H1 (cell line): ENCODE measurements around the gene LDLRAD4. TPM values are rescaled to one million over a fixed set of nuclear protein-coding genes. Genes with fewer than 3 reads are reported as not detected.

Experiments
- ATF3 ChIP-seq: IDR thresholded peaks from 2 replicates; pipeline ENCODE4 v1.6.1; 2011; ENCODE audit warnings: low read depth, mild to moderate bottlenecking, low read length; ENCODE audit not compliant: insufficient read depth
- RBBP5 ChIP-seq: IDR thresholded peaks from 2 replicates; pipeline ENCODE4 v1.7.1; 2012; ENCODE audit warnings: low read depth, mild to moderate bottlenecking, inconsistent platforms, low read length, moderate library complexity, borderline replicate concordance
- polyA plus RNA-seq, 7 experiments: library from polyadenylated mRNA; depleted of rRNA in 3 of 7; stranded (reverse) in 5 of 7; unstranded in 2 of 7; fragments of >200 nt in 5 of 7; fragments of 200-250 nt in 2 of 7; gene quantifications; 1 replicate in 5 of 7; 2 replicates in 1 of 7; 4 replicates in 1 of 7; pipeline versions ENCODE4 v1.2.1 to v1.2.3, GENCODE V29; 2011 to 2013; ENCODE audit warnings: missing spikeins in 2 of 7, mixed read lengths in 2 of 7
- total RNA-seq: library from RNA; stranded (reverse); fragmentation: NEBNext Ultra II Directional; extraction: Animal tissue kit (Norgen Biotek cat#: 25700); gene quantifications from 2 replicates; pipeline ENCODE4 v1.2.1, GENCODE V29; 2021

Gene LDLRAD4
- total and polyA plus RNA-seq, 2 of the 8 experiments (the other 6 are each of a cell fraction or from before 2014, with no cell fraction given) = 0.77 to 1.4 TPM

- no peak for TF ChIP-seq RBBP5
- TF ChIP-seq ATF3 = no peak
- TF ChIP-seq, all 59 proteins: peak for 0
Measured at GRCh38 chr18:13526519-13526918, 308.0 kb downstream of the LDLRAD4 start (continued).
